Natural killer cell treated with Interleukin-12 subunit alpha and Interleukin-12 subunit beta and Interleukin-15 and Interleukin-18, amount 100 ng/mL, for 72 hours (primary cell): ENCODE data around the gene CLEC10A. TPM values are rescaled to one million over a fixed set of nuclear protein-coding genes. Genes with fewer than 3 reads are reported as not detected.
A peak's percentile ranks its signal among the peaks of the same experiment; 100 is the strongest.
"Not testable (repeated sequence)": the region's sequence is repeated elsewhere in the genome, so short reads cannot be mapped to it uniquely, and the experiment has no call there.

Source experiments
- ATAC-seq, 2 donors: fragments of 150-1000 bp; cut with Tn5 transposase in 1 of 2; sonication (Bioruptor Pico), chemical (Tn5 transposase) in 1 of 2; 2 replicates each; pipeline ENCODE4 v1.10.0; 2021
- DNase-seq: peaks from one replicate; pipeline ENCODE4 v3.0.0; 2022; ENCODE audit warnings: low spot score
- H3K27ac Mint-ChIP-seq, 2 donors: 1 replicate in 1 of 2; 2 replicates in 1 of 2; pipeline ENCODE4 v1.8.0; 2022; ENCODE audit warnings: mixed read lengths in 2 of 2, mild to moderate bottlenecking in 1 of 2, moderate library complexity in 1 of 2
- H3K27me3 Mint-ChIP-seq, 2 donors: 1 replicate in 1 of 2; 2 replicates in 1 of 2; pipeline ENCODE4 v1.8.0; 2022; ENCODE audit warnings: mixed read lengths in 2 of 2
- H3K36me3 Mint-ChIP-seq: one replicate; pipeline ENCODE4 v1.8.0; 2022; ENCODE audit warnings: mixed read lengths
- H3K4me1 Mint-ChIP-seq, 2 donors: 1 replicate in 1 of 2; 2 replicates in 1 of 2; pipeline ENCODE4 v1.8.0; 2022; ENCODE audit warnings: low read depth in 2 of 2, mixed read lengths in 2 of 2, mild to moderate bottlenecking in 1 of 2
- H3K4me3 Mint-ChIP-seq: one replicate; pipeline ENCODE4 v1.8.0; 2022; ENCODE audit warnings: mixed read lengths
- H3K9me3 Mint-ChIP-seq: 2 replicates; pipeline ENCODE4 v1.8.0; 2022; ENCODE audit warnings: mixed read lengths
- total RNA-seq, 2 donors: library from RNA; stranded (reverse); gene quantifications; one replicate each; pipeline ENCODE4 v1.2.3, GENCODE V29; 2022

Gene CLEC10A
- total RNA-seq, 2 donors from 2014 or later: not detected

- H3K9me3 Mint-ChIP-seq, DNase-seq, H3K36me3 Mint-ChIP-seq, H3K27me3 Mint-ChIP-seq: not testable (repeated sequence)
- Mint-ChIP-seq H3K27ac (peak overlapping the region; percentile 61 to 63), H3K4me1 (peaks cover 23 to 31% of the 10 kb centered on the region in 2 donors), H3K4me3 (peak overlapping the region; percentile 86)
- ATAC-seq: peak in 1 of 2 donors; percentile 1
These were observed 33.2 kb downstream of the CLEC10A start for GRCh38 chr17:7046725-7047397.

- Mint-ChIP-seq H3K27ac (peak overlapping the region; percentile 61 to 63), H3K4me3 (peak overlapping the region; percentile 86), H3K27me3 (peaks cover 0 to 5% of the 10 kb centered on the region in 2 donors), H3K36me3 (no peaks in the 10 kb centered on the region), H3K9me3 (no peaks in the 10 kb centered on the region), H3K4me1 (peaks cover 25 to 36% of the 10 kb centered on the region in 2 donors)
- ATAC-seq (peak in 1 of 2 donors; percentile 45), DNase-seq (no peak)
These were observed 33.8 kb downstream of the CLEC10A start for GRCh38 chr17:7046127-7046724.

- H3K4me1 Mint-ChIP-seq: peaks cover 25 to 36% of the 10 kb centered on the region in 2 donors
- peaks cover 0 to 5% of the 10 kb centered on the region in 2 donors for H3K27me3 Mint-ChIP-seq
- no peak overlapping the region for H3K27ac Mint-ChIP-seq
- peak overlapping the region; percentile 86 for H3K4me3 Mint-ChIP-seq
- no peak for ATAC-seq
- DNase-seq: no peak
- H3K36me3 Mint-ChIP-seq: no peaks in the 10 kb centered on the region
- H3K9me3 Mint-ChIP-seq: no peaks in the 10 kb centered on the region
These were observed 34.4 kb downstream of the CLEC10A start for GRCh38 chr17:7045492-7046126.

GRCh38 chr17:7043497-7044198 lies 36.4 kb downstream of the CLEC10A start, which contains the start of gene SLC16A11:
Gene SLC16A11 (minus strand): TSS chr17:7044092. CDS start chr17:7043513, 579 bp downstream.
- Mint-ChIP-seq H3K4me3 (peak within 1 kb of the TSS; percentile 77), H3K4me1 (peaks cover 26 to 39% of the 10 kb centered on the region in 2 donors), H3K27ac (peak within 1 kb of the TSS; percentile 67 to 68), H3K36me3 (no peaks in the 10 kb centered on the region), H3K9me3 (no peaks in the 10 kb centered on the region), H3K27me3 (peaks cover 0 to 2% of the 10 kb centered on the region in 2 donors)
- no peak for DNase-seq
- peak; percentile 22 to 41 for ATAC-seq

- Mint-ChIP-seq H3K4me3 (peak overlapping the region; percentile 77), H3K4me1 (peaks cover 31 to 43% of the 10 kb centered on the region in 2 donors), H3K27me3 (peaks cover 0 to 2% of the 10 kb centered on the region in 2 donors), H3K9me3 (no peaks in the 10 kb centered on the region), H3K36me3 (no peaks in the 10 kb centered on the region), H3K27ac (peak overlapping the region; percentile 67 to 68)
- DNase-seq: no peak
- peak; percentile 11 to 17 for ATAC-seq
These were observed 36.9 kb downstream of the CLEC10A start for GRCh38 chr17:7043182-7043496.

- no peaks in the 10 kb centered on the region for H3K36me3 Mint-ChIP-seq
- H3K27ac Mint-ChIP-seq: peak overlapping the region; percentile 67 to 68
- H3K4me1 Mint-ChIP-seq: peaks cover 32 to 42% of the 10 kb centered on the region in 2 donors
- no peaks in the 10 kb centered on the region for H3K9me3 Mint-ChIP-seq
- DNase-seq: no peak
- ATAC-seq: peak; percentile 51 to 62
- H3K27me3 Mint-ChIP-seq: peaks cover 0 to 2% of the 10 kb centered on the region in 2 donors
- H3K4me3 Mint-ChIP-seq: peak overlapping the region; percentile 77
These were observed 37.4 kb downstream of the CLEC10A start for GRCh38 chr17:7042501-7043181.

GRCh38 chr17:7041607-7042500 lies 38.2 kb downstream of the CLEC10A start:
- Mint-ChIP-seq H3K4me1 (peaks cover 30 to 38% of the 10 kb centered on the region in 2 donors), H3K36me3 (no peaks in the 10 kb centered on the region), H3K27ac (peak overlapping the region; percentile 67 to 68), H3K4me3 (peak overlapping the region; percentile 77), H3K9me3 (no peaks in the 10 kb centered on the region), H3K27me3 (peaks cover 0 to 1% of the 10 kb centered on the region in 2 donors)
- peak; percentile 37 to 57 for ATAC-seq
- DNase-seq: no peak

GRCh38 chr17:7039832-7040231 lies 40.2 kb downstream of the CLEC10A start:
- Mint-ChIP-seq H3K36me3 (no peaks in the 10 kb centered on the region), H3K4me3 (no peak overlapping the region), H3K4me1 (peaks cover 26 to 40% of the 10 kb centered on the region in 2 donors), H3K27me3 (no peaks in the 10 kb centered on the region), H3K9me3 (no peaks in the 10 kb centered on the region), H3K27ac (peak overlapping the region in 1 of 2 donors; percentile 57)
- DNase-seq: no peak
- ATAC-seq: no peak

GRCh38 chr17:7038025-7038862 lies 41.8 kb downstream of the CLEC10A start:
- ATAC-seq (no peak), DNase-seq (no peak)
- Mint-ChIP-seq H3K27me3 (no peaks in the 10 kb centered on the region), H3K4me1 (peaks cover 33 to 46% of the 10 kb centered on the region in 2 donors), H3K9me3 (no peaks in the 10 kb centered on the region), H3K27ac (peak overlapping the region in 1 of 2 donors; percentile 55), H3K4me3 (peak overlapping the region; percentile 25), H3K36me3 (no peaks in the 10 kb centered on the region)

GRCh38 chr17:7035591-7036368 lies 44.3 kb downstream of the CLEC10A start, which contains the start of gene SLC16A13:
Gene SLC16A13 (plus strand): TSS chr17:7036015. CDS start chr17:7036383, 368 bp downstream.
- Mint-ChIP-seq H3K27me3 (no peaks in the 10 kb centered on the region), H3K9me3 (no peaks in the 10 kb centered on the region), H3K27ac (peak within 1 kb of the TSS; percentile 97), H3K36me3 (no peaks in the 10 kb centered on the region), H3K4me1 (peaks cover 41 to 42% of the 10 kb centered on the region in 2 donors), H3K4me3 (peak within 1 kb of the TSS; percentile 90)
- peak; percentile 97 to 98 for ATAC-seq
- peak; percentile 99 for DNase-seq

GRCh38 chr17:7034955-7035590 lies 45.0 kb downstream of the CLEC10A start:
- ATAC-seq (peak; percentile 37 to 60), DNase-seq (no peak)
- H3K27me3 Mint-ChIP-seq: no peaks in the 10 kb centered on the region
- H3K36me3 Mint-ChIP-seq: no peaks in the 10 kb centered on the region
- H3K27ac Mint-ChIP-seq: peak overlapping the region; percentile 97
- no peaks in the 10 kb centered on the region for H3K9me3 Mint-ChIP-seq
- H3K4me3 Mint-ChIP-seq: peak overlapping the region; percentile 90
- H3K4me1 Mint-ChIP-seq: peaks cover 47 to 49% of the 10 kb centered on the region in 2 donors
